HCT116 (cell line): Measurements from ENCODE around the gene ZNF853. TPM values are rescaled to one million over a fixed set of nuclear protein-coding genes. Genes with fewer than 3 reads are reported as not detected.

Source experiments
- ATAC-seq: fragments of 200-7000 bp; cut with Tn5 transposase; 2 replicates; pipeline ENCODE4 v1.9.1; 2020; ENCODE audit warnings: mild to moderate bottlenecking, moderate library complexity
- BruUV-seq: library from RNA; stranded (reverse); fragments of 400-500 nt; replicated peaks from 2 replicates; lab custom pipeline; 2021; lab: Mats Ljungman, UMichigan
- CTCF ChIA-PET: fragments of 300-600 bp; sonication (Branson Sonifier 250); formaldehyde crosslinking; loops from one replicate; lab custom pipeline; 2021; ENCODE audit warnings: antibody characterized with exemption; lab: Charles Lee
- POLR2A ChIA-PET: fragments of 300-600, 350-600 bp; sonication (Branson Sonifier 250); formaldehyde crosslinking; loops from one replicate; lab custom pipeline; 2021; ENCODE audit warnings: antibody characterized with exemption; lab: Charles Lee
- RAD21 ChIA-PET, 2 experiments: fragments of 300-600 bp; sonication (Branson Sonifier 250); formaldehyde crosslinking; loops; one replicate each; lab custom pipeline; 2023; ENCODE audit warnings: low total read pairs in 2 of 2; ENCODE audit not compliant: uncharacterized antibody in 2 of 2, unreplicated experiment in 2 of 2, low non-redundant PET in 1 of 2; lab: Charles Lee
- DNase-seq: peaks from one replicate; pipeline ENCODE4 v3.0.0-alpha.2; 2010; ENCODE audit warnings: low read depth, low spot score
- H2AFZ ChIP-seq: fragments of 200-600 bp; shearing (Covaris generic), sonication (generic); 2 replicates; pipeline ENCODE4 v1.6.1; 2017; ENCODE audit warnings: low read depth, mixed run types, mixed read lengths, antibody characterized with exemption, low read length; ENCODE audit not compliant: poor library complexity, severe bottlenecking
- H3K27ac ChIP-seq: 2 replicates; pipeline ENCODE4 v1.5.1; 2012; ENCODE audit warnings: low read depth, low read length
- H3K27me3 ChIP-seq: fragments of 200-600 bp; sonication (generic); 2 replicates; pipeline ENCODE4 v1.6.1; 2016; ENCODE audit warnings: mixed run types, low read length, mixed read lengths; ENCODE audit not compliant: insufficient read depth
- H3K36me3 ChIP-seq, 2 experiments: fragments of 200-500 bp in 1 of 2; fragments of 200-600 bp in 1 of 2; sonication (Bioruptor generic) in 1 of 2; sonication (generic) in 1 of 2; 2 replicates each; pipeline versions ENCODE4 v1.5.1 to v1.6.1; 2014 to 2016; ENCODE audit warnings: low read length in 2 of 2, inconsistent platforms in 1 of 2, mixed read lengths in 1 of 2, mixed run types in 1 of 2; ENCODE audit not compliant: insufficient read depth in 2 of 2, control insufficient read depth in 1 of 2
- H3K4me1 ChIP-seq, 2 experiments: fragments of 200-600 bp in 1 of 2; sonication (generic) in 1 of 2; 2 replicates each; pipeline versions ENCODE4 v1.5.1 to v1.6.1; 2012 to 2017; ENCODE audit warnings: low read length in 2 of 2, inconsistent platforms in 1 of 2, mild to moderate bottlenecking in 1 of 2, mixed read lengths in 1 of 2, mixed run types in 1 of 2, moderate library complexity in 1 of 2; ENCODE audit not compliant: insufficient read depth in 2 of 2, control insufficient read depth in 1 of 2
- H3K4me2 ChIP-seq: fragments of 200-600 bp; sonication (generic); 2 replicates; pipeline ENCODE4 v1.6.1; 2017; ENCODE audit warnings: mixed run types, low read length, mixed read lengths
- H3K4me3 ChIP-seq, 2 experiments: fragments of 200-600 bp in 1 of 2; sonication (generic) in 1 of 2; replicated peaks in 1 of 2; 2 replicates each; pipeline ENCODE4 v1.5.1; 2011 to 2016; ENCODE audit warnings: low read length in 2 of 2, control low read depth in 1 of 2, low read depth in 1 of 2, mild to moderate bottlenecking in 1 of 2, mixed read lengths in 1 of 2, mixed run types in 1 of 2
- H3K79me2 ChIP-seq: fragments of 200-600 bp; sonication (generic); 2 replicates; pipeline ENCODE4 v1.6.1; 2017; ENCODE audit warnings: mild to moderate bottlenecking, mixed run types, low read length, moderate library complexity, mixed read lengths; ENCODE audit not compliant: insufficient read depth
- H3K9ac ChIP-seq: fragments of 200-600 bp; sonication (generic); 2 replicates; pipeline ENCODE4 v1.6.1; 2016; ENCODE audit warnings: low read length, mixed read lengths
- H3K9me2 ChIP-seq: fragments of 200-600 bp; sonication (generic), shearing (Covaris generic); 2 replicates; pipeline ENCODE4 v1.6.1; 2017; ENCODE audit warnings: mixed run types, mild to moderate bottlenecking, moderate library complexity; ENCODE audit not compliant: insufficient read depth
- H3K9me3 ChIP-seq, 2 experiments: fragments of 200-500 bp in 1 of 2; fragments of 200-600 bp in 1 of 2; sonication (Bioruptor generic) in 1 of 2; sonication (generic) in 1 of 2; 2 replicates each; pipeline ENCODE4 v1.6.1; 2014 to 2017; ENCODE audit warnings: low read length in 2 of 2, mixed read lengths in 2 of 2, inconsistent platforms in 1 of 2, low read depth in 1 of 2, mild to moderate bottlenecking in 1 of 2, mixed run types in 1 of 2, moderate library complexity in 1 of 2; ENCODE audit not compliant: control insufficient read depth in 1 of 2, insufficient read depth in 1 of 2
- H4K20me1 ChIP-seq: fragments of 200-600 bp; sonication (generic), shearing (Covaris generic); 2 replicates; pipeline ENCODE4 v1.6.1; 2017; ENCODE audit warnings: mixed run types, mild to moderate bottlenecking, moderate library complexity; ENCODE audit not compliant: insufficient read depth
- ELF1 ChIP-seq: IDR thresholded peaks from 2 replicates; pipeline ENCODE4 v1.6.1; 2012; ENCODE audit warnings: low read depth, borderline replicate concordance
- EZH2 ChIP-seq: fragments of 200-600 bp; sonication (generic); IDR thresholded peaks from 2 replicates; pipeline ENCODE4 v1.6.1; 2017; ENCODE audit warnings: antibody characterized with exemption, mixed run types
- REST ChIP-seq: IDR thresholded peaks from 2 replicates; pipeline ENCODE4 v1.6.1; 2012; ENCODE audit warnings: low read depth
- SRF ChIP-seq: IDR thresholded peaks from 2 replicates; pipeline ENCODE4 v1.6.1; 2012; ENCODE audit warnings: low read depth
- ZFX ChIP-seq: fragments of 450-650 bp; IDR thresholded peaks from 2 replicates; pipeline ENCODE4 v1.6.1; 2017
- ZNF274 ChIP-seq: fragments of 200-500 bp; sonication (Bioruptor generic); IDR thresholded peaks from 2 replicates; pipeline ENCODE4 v1.6.1; 2014; ENCODE audit warnings: mild to moderate bottlenecking, low read depth, low read length, inconsistent platforms
- intact Hi-C: fragments of 100-400 bp; cut with micrococcal nuclease; formaldehyde crosslinking; loops from 2 replicates; pipeline ENCODE4 v1.10.0; 2022
- total RNA-seq: library from RNA; stranded (reverse); gene quantifications from one replicate; pipeline ENCODE4 v1.2.1, GENCODE V29; 2021; ENCODE audit not compliant: unreplicated experiment

Gene ZNF853
- total RNA-seq, 1 experiment from 2014 or later: 0.05 TPM

GRCh38 chr7:6567886-6568285, 47.5 kb upstream of the ZNF853 start:
- RAD21 ChIA-PET: no interaction called here

More at GRCh38 chr7:6567886-6568285, 47.5 kb upstream of the ZNF853 start:
- no peak overlapping the region for H3K9ac ChIP-seq
- H3K27ac ChIP-seq: no peak overlapping the region
- ATAC-seq: no peak
- no TSS peak for BruUV-seq
- no peaks in the 10 kb centered on the region for H3K9me2 ChIP-seq
- H3K36me3 ChIP-seq: no peaks in the 10 kb centered on the region
- TF ChIP-seq EZH2 (no peak), SRF (no peak), REST (no peak), ZNF274 (no peak), ZFX (no peak), ELF1 (no peak)
- intact Hi-C loops: no loop called here
- no peaks in the 10 kb centered on the region for H3K4me1 ChIP-seq
- ChIA-PET CTCF (no interaction called here), POLR2A (no interaction called here)
- H3K4me3 ChIP-seq: no peak overlapping the region
- H3K9me3 ChIP-seq: no peaks in the 10 kb centered on the region
- no peaks in the 10 kb centered on the region for H3K27me3 ChIP-seq
- H3K79me2 ChIP-seq: no peaks in the 10 kb centered on the region
- DNase-seq: no peak
- H3K4me2 ChIP-seq: no peak overlapping the region
- H2AFZ ChIP-seq: no peak overlapping the region
- H4K20me1 ChIP-seq: no peaks in the 10 kb centered on the region
